HEK293 (cell line): ENCODE data around the gene RAG1.

ENCODE experiments used
- GFI1B ChIP-seq: fragments of 450-650 bp; formaldehyde crosslinking; IDR thresholded peaks from 2 replicates; pipeline ENCODE4 v1.5.1; 2016; ENCODE audit warnings: missing biosample characterization, missing genetic modification characterization
- GLI2 ChIP-seq: fragments of 450-650 bp; formaldehyde crosslinking; IDR thresholded peaks from 2 replicates; pipeline ENCODE4; 2017; ENCODE audit warnings: missing biosample characterization, missing genetic modification characterization, low read depth, borderline replicate concordance
- KLF16 ChIP-seq: fragments of 450-650 bp; formaldehyde crosslinking; IDR thresholded peaks from 2 replicates; pipeline ENCODE4 v1.5.1; 2017; ENCODE audit warnings: missing biosample characterization, missing genetic modification characterization
- KLF9 ChIP-seq: fragments of 450-650 bp; formaldehyde crosslinking; IDR thresholded peaks from 2 replicates; pipeline ENCODE4 v1.5.1; 2016; ENCODE audit warnings: missing biosample characterization, missing genetic modification characterization, low read depth
- MZF1 ChIP-seq: fragments of 450-650 bp; formaldehyde crosslinking; IDR thresholded peaks from 2 replicates; pipeline ENCODE4 v1.5.1; 2017; ENCODE audit warnings: missing biosample characterization, missing genetic modification characterization, borderline replicate concordance
- OVOL3 ChIP-seq: fragments of 450-650 bp; formaldehyde crosslinking; IDR thresholded peaks from 2 replicates; pipeline ENCODE4 v1.5.1; 2016; ENCODE audit warnings: missing biosample characterization, missing genetic modification characterization
- SP7 ChIP-seq: fragments of 450-650 bp; formaldehyde crosslinking; IDR thresholded peaks from 2 replicates; pipeline ENCODE4 v1.5.1; 2016; ENCODE audit warnings: missing biosample characterization, missing genetic modification characterization
- ZNF157 ChIP-seq: fragments of 450-650 bp; formaldehyde crosslinking; IDR thresholded peaks from 2 replicates; pipeline ENCODE4 v1.5.1; 2016; ENCODE audit warnings: missing biosample characterization, missing genetic modification characterization
- ZNF16 ChIP-seq: fragments of 450-650 bp; formaldehyde crosslinking; IDR thresholded peaks from 2 replicates; pipeline ENCODE4 v1.5.1; 2016; ENCODE audit warnings: low read depth, missing biosample characterization, missing genetic modification characterization
- ZNF169 ChIP-seq: fragments of 450-650 bp; formaldehyde crosslinking; IDR thresholded peaks from 2 replicates; pipeline ENCODE4 v1.5.1; 2016; ENCODE audit warnings: missing biosample characterization, missing genetic modification characterization
- ZNF274 ChIP-seq, 2 experiments: fragments of 200-500 bp in 1 of 2; fragments of 450-650 bp in 1 of 2; sonication (Bioruptor generic) in 1 of 2; formaldehyde crosslinking in 1 of 2; IDR thresholded peaks; 2 replicates each; pipeline versions ENCODE4 v1.5.1 to v1.6.1; 2014 to 2016; ENCODE audit warnings: borderline replicate concordance in 1 of 2, inconsistent platforms in 1 of 2, low read length in 1 of 2, missing biosample characterization in 1 of 2, missing genetic modification characterization in 1 of 2
- ZNF335 ChIP-seq: fragments of 450-650 bp; formaldehyde crosslinking; conservative IDR thresholded peaks from 2 replicates; pipeline ENCODE4 v1.5.1; 2016; ENCODE audit warnings: missing biosample characterization, missing genetic modification characterization
- ZNF37A ChIP-seq: fragments of 450-650 bp; IDR thresholded peaks from 2 replicates; pipeline ENCODE4 v1.5.1; 2018; ENCODE audit warnings: missing biosample characterization, missing genetic modification characterization
- ZNF404 ChIP-seq: fragments of 450-650 bp; formaldehyde crosslinking; IDR thresholded peaks from 2 replicates; pipeline ENCODE4 v1.5.1; 2017; ENCODE audit warnings: missing biosample characterization, missing genetic modification characterization
- ZNF521 ChIP-seq: fragments of 450-650 bp; formaldehyde crosslinking; IDR thresholded peaks from 2 replicates; pipeline ENCODE4 v1.5.1; 2017; ENCODE audit warnings: missing biosample characterization, mild to moderate bottlenecking, missing genetic modification characterization
- ZNF555 ChIP-seq: fragments of 450-650 bp; formaldehyde crosslinking; conservative IDR thresholded peaks from 2 replicates; pipeline ENCODE4 v1.5.1; 2017; ENCODE audit warnings: missing biosample characterization, mild to moderate bottlenecking, missing genetic modification characterization, inconsistent platforms
- ZNF558 ChIP-seq: fragments of 450-650 bp; formaldehyde crosslinking; IDR thresholded peaks from 2 replicates; pipeline ENCODE4 v1.5.1; 2016; ENCODE audit warnings: missing biosample characterization, missing genetic modification characterization
- ZNF560 ChIP-seq: fragments of 450-650 bp; formaldehyde crosslinking; IDR thresholded peaks from 2 replicates; pipeline ENCODE4 v1.5.1; 2017; ENCODE audit warnings: missing biosample characterization, missing genetic modification characterization, borderline replicate concordance
- ZNF610 ChIP-seq: fragments of 450-650 bp; formaldehyde crosslinking; IDR thresholded peaks from 2 replicates; pipeline ENCODE4 v1.5.1; 2016; ENCODE audit warnings: missing biosample characterization, missing genetic modification characterization, borderline replicate concordance
- ZNF626 ChIP-seq: fragments of 450-650 bp; sonication (Bioruptor Pico); formaldehyde crosslinking; IDR thresholded peaks from 2 replicates; pipeline ENCODE4 v1.5.1; 2018; ENCODE audit warnings: missing biosample characterization, missing genetic modification characterization, inconsistent platforms
- ZNF629 ChIP-seq: fragments of 450-650 bp; formaldehyde crosslinking; IDR thresholded peaks from 2 replicates; pipeline ENCODE4 v1.5.1; 2017; ENCODE audit warnings: missing biosample characterization, missing genetic modification characterization
- ZSCAN30 ChIP-seq: fragments of 450-650 bp; IDR thresholded peaks from 2 replicates; pipeline ENCODE4 v1.5.1; 2018; ENCODE audit warnings: missing biosample characterization, mild to moderate bottlenecking, missing genetic modification characterization, moderate library complexity
- TF ChIP-seq, protein P1 (sequence below): fragments of 450-650 bp; formaldehyde crosslinking; IDR thresholded peaks from 2 replicates; pipeline ENCODE4 v1.5.0; 2017; ENCODE audit warnings: missing biosample characterization, missing genetic modification characterization, borderline replicate concordance
- TF ChIP-seq, protein P2 (sequence below): fragments of 450-650 bp; formaldehyde crosslinking; IDR thresholded peaks from 2 replicates; pipeline ENCODE4 v1.5.1; 2016; ENCODE audit warnings: missing biosample characterization, missing genetic modification characterization
- TF ChIP-seq, protein P3 (sequence below): fragments of 450-650 bp; formaldehyde crosslinking; IDR thresholded peaks from 2 replicates; pipeline ENCODE4 v1.5.1; 2016; ENCODE audit warnings: missing biosample characterization, missing genetic modification characterization
- TF ChIP-seq, protein P4 (sequence below): fragments of 450-650 bp; formaldehyde crosslinking; IDR thresholded peaks from 2 replicates; pipeline ENCODE4 v1.5.1; 2016; ENCODE audit warnings: missing biosample characterization, missing genetic modification characterization
- TF ChIP-seq, protein P5 (sequence below): fragments of 450-650 bp; formaldehyde crosslinking; IDR thresholded peaks from 2 replicates; pipeline ENCODE4 v1.5.1; 2016; ENCODE audit warnings: missing biosample characterization, missing genetic modification characterization
- TF ChIP-seq, protein P6 (sequence below): fragments of 450-650 bp; formaldehyde crosslinking; IDR thresholded peaks from 2 replicates; pipeline ENCODE4 v1.5.1; 2016; ENCODE audit warnings: missing biosample characterization, missing genetic modification characterization

The RAG1 gene

DNA sequence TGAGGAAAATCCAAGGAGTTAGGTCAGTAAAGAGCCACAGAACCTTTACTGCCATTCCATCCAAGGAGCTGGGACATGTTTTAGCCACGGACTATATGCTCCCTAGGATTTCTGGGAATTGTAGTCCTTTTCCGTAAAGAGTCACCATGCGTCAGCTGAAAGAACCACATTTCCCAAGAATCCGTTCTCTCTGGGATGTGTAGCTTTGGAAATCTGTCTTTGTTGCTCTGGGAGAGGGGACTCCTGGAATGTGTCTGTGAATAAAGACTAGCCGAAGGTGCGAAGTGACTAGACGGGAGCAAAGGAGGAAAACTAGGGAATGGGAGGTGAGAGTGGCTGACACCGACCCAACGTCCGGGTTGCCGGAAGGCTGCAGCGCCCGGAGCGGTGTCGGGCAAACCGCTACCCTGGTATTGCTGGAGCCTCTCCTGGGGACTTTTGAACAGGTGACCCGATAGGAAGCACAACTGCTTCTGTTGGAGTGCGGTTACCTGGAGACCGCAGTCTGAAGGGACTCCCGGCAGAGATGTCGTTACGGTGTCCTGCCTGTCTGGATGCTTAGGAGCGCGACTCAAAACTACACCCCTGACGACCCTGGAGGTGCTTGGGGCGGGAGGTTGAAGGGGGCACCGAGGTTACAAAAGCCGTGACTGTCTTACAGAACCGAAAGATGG lies 26.6 kb downstream of the RAG1 start, which contains the start of gene IFTAP (continued):
- TF ChIP-seq ZSCAN30 (tag by site-specific recombination): peak; percentile 50; the same call in 1 of the 2 replicates
- TF ChIP-seq ZNF610: 0 out of 2 replicates have a peak, but pooled peaks have one; percentile 24
- no peak for TF ChIP-seq ZNF560 (tag by site-specific recombination)
- no peak for TF ChIP-seq ZNF555 (tag by site-specific recombination)
- TF ChIP-seq ZNF169 (tag by site-specific recombination): no peak
- peak; percentile 68; the same call in 1 of the 2 replicates for TF ChIP-seq GFI1B
- TF ChIP-seq ZNF37A (tag by site-specific recombination): no peak
- TF ChIP-seq ZNF558 (tag by site-specific recombination): no peak
- TF ChIP-seq, protein P1, sequence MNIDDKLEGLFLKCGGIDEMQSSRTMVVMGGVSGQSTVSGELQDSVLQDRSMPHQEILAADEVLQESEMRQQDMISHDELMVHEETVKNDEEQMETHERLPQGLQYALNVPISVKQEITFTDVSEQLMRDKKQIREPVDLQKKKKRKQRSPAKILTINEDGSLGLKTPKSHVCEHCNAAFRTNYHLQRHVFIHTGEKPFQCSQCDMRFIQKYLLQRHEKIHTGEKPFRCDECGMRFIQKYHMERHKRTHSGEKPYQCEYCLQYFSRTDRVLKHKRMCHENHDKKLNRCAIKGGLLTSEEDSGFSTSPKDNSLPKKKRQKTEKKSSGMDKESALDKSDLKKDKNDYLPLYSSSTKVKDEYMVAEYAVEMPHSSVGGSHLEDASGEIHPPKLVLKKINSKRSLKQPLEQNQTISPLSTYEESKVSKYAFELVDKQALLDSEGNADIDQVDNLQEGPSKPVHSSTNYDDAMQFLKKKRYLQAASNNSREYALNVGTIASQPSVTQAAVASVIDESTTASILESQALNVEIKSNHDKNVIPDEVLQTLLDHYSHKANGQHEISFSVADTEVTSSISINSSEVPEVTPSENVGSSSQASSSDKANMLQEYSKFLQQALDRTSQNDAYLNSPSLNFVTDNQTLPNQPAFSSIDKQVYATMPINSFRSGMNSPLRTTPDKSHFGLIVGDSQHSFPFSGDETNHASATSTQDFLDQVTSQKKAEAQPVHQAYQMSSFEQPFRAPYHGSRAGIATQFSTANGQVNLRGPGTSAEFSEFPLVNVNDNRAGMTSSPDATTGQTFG (tag by site-specific recombination): peak; percentile 79
- TF ChIP-seq KLF9 (tag by site-specific recombination): no peak
- TF ChIP-seq OVOL3 (tag by site-specific recombination): 0 out of 2 replicates have a peak, but pooled peaks have one; percentile 70
- TF ChIP-seq, protein P2, sequence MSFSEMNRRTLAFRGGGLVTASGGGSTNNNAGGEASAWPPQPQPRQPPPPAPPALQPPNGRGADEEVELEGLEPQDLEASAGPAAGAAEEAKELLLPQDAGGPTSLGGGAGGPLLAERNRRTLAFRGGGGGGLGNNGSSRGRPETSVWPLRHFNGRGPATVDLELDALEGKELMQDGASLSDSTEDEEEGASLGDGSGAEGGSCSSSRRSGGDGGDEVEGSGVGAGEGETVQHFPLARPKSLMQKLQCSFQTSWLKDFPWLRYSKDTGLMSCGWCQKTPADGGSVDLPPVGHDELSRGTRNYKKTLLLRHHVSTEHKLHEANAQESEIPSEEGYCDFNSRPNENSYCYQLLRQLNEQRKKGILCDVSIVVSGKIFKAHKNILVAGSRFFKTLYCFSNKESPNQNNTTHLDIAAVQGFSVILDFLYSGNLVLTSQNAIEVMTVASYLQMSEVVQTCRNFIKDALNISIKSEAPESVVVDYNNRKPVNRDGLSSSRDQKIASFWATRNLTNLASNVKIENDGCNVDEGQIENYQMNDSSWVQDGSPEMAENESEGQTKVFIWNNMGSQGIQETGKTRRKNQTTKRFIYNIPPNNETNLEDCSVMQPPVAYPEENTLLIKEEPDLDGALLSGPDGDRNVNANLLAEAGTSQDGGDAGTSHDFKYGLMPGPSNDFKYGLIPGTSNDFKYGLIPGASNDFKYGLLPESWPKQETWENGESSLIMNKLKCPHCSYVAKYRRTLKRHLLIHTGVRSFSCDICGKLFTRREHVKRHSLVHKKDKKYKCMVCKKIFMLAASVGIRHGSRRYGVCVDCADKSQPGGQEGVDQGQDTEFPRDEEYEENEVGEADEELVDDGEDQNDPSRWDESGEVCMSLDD (tag by site-specific recombination): no peak
- TF ChIP-seq MZF1 (tag by site-specific recombination): peak; percentile 89
- peak; percentile 44; the same call in 1 of the 2 replicates for TF ChIP-seq ZNF629
- no peak for TF ChIP-seq ZNF404
- TF ChIP-seq ZNF335: peak; percentile 82
- no peak for TF ChIP-seq GLI2 (tag by site-specific recombination)
- 0 out of 2 replicates have a peak, but pooled peaks have one; percentile 8 for TF ChIP-seq ZNF16 (tag by site-specific recombination)
- TF ChIP-seq ZNF157 (tag by site-specific recombination): no peak
- no peak for TF ChIP-seq ZNF521
- peak; percentile 59; the same call in 1 of the 2 replicates for TF ChIP-seq KLF16 (tag by site-specific recombination)
- TF ChIP-seq, protein P3, sequence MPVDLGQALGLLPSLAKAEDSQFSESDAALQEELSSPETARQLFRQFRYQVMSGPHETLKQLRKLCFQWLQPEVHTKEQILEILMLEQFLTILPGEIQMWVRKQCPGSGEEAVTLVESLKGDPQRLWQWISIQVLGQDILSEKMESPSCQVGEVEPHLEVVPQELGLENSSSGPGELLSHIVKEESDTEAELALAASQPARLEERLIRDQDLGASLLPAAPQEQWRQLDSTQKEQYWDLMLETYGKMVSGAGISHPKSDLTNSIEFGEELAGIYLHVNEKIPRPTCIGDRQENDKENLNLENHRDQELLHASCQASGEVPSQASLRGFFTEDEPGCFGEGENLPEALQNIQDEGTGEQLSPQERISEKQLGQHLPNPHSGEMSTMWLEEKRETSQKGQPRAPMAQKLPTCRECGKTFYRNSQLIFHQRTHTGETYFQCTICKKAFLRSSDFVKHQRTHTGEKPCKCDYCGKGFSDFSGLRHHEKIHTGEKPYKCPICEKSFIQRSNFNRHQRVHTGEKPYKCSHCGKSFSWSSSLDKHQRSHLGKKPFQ (tag by site-specific recombination): no peak
- TF ChIP-seq, protein P4, sequence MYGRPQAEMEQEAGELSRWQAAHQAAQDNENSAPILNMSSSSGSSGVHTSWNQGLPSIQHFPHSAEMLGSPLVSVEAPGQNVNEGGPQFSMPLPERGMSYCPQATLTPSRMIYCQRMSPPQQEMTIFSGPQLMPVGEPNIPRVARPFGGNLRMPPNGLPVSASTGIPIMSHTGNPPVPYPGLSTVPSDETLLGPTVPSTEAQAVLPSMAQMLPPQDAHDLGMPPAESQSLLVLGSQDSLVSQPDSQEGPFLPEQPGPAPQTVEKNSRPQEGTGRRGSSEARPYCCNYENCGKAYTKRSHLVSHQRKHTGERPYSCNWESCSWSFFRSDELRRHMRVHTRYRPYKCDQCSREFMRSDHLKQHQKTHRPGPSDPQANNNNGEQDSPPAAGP (tag by site-specific recombination): peak; percentile 79
- TF ChIP-seq, protein P5, sequence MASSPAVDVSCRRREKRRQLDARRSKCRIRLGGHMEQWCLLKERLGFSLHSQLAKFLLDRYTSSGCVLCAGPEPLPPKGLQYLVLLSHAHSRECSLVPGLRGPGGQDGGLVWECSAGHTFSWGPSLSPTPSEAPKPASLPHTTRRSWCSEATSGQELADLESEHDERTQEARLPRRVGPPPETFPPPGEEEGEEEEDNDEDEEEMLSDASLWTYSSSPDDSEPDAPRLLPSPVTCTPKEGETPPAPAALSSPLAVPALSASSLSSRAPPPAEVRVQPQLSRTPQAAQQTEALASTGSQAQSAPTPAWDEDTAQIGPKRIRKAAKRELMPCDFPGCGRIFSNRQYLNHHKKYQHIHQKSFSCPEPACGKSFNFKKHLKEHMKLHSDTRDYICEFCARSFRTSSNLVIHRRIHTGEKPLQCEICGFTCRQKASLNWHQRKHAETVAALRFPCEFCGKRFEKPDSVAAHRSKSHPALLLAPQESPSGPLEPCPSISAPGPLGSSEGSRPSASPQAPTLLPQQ: peak; percentile 78
- no peak for TF ChIP-seq ZNF626 (tag by site-specific recombination)
- TF ChIP-seq, protein P6, sequence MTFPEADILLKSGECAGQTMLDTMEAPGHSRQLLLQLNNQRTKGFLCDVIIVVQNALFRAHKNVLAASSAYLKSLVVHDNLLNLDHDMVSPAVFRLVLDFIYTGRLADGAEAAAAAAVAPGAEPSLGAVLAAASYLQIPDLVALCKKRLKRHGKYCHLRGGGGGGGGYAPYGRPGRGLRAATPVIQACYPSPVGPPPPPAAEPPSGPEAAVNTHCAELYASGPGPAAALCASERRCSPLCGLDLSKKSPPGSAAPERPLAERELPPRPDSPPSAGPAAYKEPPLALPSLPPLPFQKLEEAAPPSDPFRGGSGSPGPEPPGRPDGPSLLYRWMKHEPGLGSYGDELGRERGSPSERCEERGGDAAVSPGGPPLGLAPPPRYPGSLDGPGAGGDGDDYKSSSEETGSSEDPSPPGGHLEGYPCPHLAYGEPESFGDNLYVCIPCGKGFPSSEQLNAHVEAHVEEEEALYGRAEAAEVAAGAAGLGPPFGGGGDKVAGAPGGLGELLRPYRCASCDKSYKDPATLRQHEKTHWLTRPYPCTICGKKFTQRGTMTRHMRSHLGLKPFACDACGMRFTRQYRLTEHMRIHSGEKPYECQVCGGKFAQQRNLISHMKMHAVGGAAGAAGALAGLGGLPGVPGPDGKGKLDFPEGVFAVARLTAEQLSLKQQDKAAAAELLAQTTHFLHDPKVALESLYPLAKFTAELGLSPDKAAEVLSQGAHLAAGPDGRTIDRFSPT (tag by site-specific recombination): no peak
- no peak for TF ChIP-seq ZNF274 (IDR thresholded peaks at IDR 0.05; ENCODE audit: low read length)
- no peak for TF ChIP-seq ZNF274 (tag by site-specific recombination; IDR thresholded peaks at IDR 0.05; ENCODE audit: borderline replicate concordance)
- TF ChIP-seq SP7 (tag by site-specific recombination): peak; percentile 79
